Stimulated activated CD8-positive, alpha-beta memory T cell treated with anti-CD3 and anti-CD28 coated beads, Interleukin-15, amount 100 ng/mL, for 4 hours (primary cell): ENCODE results near the gene SLC41A1.

Experiments
- DNase-seq, 2 donors: peaks; one replicate each; pipeline ENCODE4 v3.0.0-alpha.2; 2020; ENCODE audit warnings: low read depth in 2 of 2

The SLC41A1 gene

GRCh38 chr1:205822397-205822796 is 9.4 kb upstream of the SLC41A1 start:
- no peak for DNase-seq

- DNase-seq, result no peak
Observed at GRCh38 chr1:205817988-205818387, 5.0 kb upstream of the SLC41A1 start.

DNA sequence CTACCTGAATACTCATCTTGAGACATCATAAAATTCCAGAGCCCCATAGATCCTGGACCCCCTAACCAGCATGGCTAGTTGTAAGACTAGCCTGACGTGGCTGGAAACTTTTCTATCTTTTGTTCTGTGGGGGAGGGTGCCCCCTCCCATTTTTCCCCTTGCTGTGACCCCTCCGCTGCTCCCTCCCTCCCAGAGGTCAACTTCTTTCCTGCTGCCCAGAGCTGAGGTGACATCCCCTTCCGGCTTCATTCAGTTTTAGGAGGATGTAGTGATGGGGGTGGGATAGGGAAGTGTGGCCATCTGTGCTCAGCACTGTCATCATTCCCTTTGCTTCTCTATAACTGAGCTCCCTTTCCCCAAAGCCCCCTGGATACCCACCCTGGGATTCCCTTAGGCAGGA is 4.4 kb upstream of the SLC41A1 start:
- DNase-seq, result no peak

GRCh38 chr1:205813755-205814058 is 709 bp upstream of the SLC41A1 start:
- peak in 1 of 2 donors; percentile 1 for DNase-seq

GRCh38 chr1:205812271-205812877 is 624 bp downstream of the SLC41A1 start:
- DNase-seq, result no peak

- DNase-seq, result no peak
Observed at GRCh38 chr1:205811660-205812059, 1.3 kb downstream of the SLC41A1 start.

DNA sequence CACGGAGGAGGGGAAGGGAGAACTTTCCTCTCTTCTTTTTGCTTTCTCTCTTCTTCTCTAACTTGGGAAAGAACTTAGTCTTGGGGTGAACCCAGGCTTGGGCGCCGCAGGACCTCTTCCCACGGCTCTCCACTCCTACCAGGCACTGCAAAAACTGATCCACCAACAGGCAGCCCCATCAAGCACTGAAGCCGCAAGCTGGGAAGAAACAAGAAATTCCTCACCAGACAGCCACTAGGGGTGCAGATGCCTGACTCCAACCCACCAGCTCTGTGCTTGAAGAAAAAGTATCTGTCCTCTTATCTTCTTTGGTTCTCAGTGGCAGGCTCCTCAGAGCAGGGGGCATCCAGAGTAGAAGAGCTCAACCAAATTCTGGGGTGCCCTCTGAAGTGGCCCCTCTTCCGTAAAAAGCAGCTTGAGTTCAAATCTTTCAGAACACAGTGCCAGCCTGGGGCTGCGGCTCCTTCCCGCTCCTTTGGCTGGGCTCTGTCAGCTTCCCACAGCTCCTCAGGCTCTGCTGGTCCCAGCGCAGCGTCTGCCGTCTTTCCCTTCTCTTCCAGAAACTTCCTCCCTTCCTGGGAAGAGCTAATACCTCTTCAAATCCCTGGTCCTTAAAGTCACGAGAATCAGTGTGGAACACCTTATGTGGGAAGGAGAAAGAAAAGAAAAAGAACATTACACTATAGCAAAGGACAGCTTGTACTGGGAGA is 2.4 kb downstream of the SLC41A1 start:
- no peak for DNase-seq

DNA sequence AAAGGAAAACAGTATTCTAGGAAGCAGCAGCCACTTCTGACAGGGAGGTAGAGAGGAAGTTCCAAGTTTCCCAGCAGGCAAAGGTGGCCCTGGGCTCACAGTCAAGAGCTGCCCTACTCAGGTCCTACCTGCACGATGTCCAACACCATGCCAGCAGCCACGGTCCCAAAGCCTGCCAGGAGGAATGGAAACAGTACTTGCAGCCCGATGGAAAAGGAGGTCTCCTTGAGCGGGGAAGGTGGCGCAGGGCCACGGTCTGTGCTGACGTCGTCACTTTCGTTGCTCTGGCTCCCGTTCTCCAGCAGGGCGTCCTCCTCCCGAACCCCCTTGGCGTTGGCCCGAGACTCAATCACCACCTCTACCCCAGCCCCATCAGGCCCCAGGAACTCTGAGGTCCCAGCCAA is 3.1 kb downstream of the SLC41A1 start:
- no peak for DNase-seq

DNA sequence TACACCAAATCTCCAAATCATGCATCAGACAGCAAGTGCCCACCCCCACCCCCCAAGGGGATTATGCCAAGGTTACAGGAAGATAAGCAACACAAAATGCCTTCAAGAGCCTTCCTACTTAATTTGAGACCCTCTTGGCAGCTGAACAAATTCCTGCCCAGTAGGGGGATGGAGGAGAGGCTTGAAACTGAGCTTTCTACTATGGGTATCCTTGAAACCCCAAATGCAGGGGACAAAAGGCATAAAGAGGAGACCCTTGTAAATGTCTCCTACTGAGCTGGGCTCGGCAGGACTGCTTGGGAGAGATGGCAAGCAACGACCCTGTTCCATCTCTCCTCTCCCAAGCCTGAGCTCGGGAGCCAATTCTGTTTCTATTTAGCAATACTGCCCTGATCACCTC is 3.5 kb downstream of the SLC41A1 start:
- no peak for DNase-seq

DNA sequence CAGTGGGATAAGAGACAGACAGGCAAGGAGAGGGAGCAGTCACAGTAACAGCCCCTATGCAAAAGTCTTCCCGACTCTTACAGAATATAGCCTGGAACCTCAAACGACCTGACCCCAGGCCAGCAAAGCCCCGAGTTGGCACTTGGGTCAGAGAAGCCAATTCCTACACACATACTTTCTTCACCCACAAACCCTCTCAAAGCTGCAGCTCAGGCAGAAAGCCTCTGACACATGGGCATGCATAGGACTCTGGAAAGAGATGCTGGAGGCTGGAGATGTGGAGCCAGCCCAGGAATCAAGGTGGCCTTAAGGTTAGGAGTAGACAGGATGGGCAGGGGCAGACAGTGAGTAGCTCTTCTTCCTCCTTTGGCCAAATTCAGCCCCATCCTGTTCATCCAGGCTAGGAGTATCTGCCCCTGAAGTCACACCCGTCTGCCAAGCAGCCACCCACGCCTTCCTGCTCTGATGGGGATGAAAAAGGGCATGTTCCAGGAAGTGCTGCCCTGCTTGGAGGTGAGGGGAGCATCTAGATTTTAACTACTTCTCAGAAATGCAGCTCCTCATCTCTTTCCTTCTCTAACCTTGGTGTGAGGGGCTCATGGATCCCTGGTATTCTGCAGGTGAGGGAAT is 7.8 kb downstream of the SLC41A1 start:
- peak in 1 of 2 donors; percentile 14 for DNase-seq

DNA sequence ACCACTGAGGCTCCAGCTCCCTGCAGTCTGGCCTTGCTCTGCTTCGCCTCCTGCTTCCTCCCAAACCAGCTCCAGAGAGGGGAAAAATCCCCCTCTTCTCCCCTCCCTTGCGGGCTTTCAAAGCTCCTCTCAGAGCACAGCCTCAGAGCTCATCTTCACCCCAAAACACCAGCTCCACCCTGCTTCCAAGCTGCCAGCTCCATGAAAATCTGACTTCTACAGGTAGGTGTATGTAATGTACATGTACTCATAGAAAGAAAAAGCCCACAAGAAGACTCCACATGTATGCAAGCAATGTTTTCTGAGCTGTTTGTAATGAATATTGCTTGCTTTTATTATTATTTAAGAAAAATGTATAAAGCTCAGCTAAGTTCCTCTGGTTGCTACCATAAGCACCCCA is 8.4 kb downstream of the SLC41A1 start:
- no peak for DNase-seq

DNA sequence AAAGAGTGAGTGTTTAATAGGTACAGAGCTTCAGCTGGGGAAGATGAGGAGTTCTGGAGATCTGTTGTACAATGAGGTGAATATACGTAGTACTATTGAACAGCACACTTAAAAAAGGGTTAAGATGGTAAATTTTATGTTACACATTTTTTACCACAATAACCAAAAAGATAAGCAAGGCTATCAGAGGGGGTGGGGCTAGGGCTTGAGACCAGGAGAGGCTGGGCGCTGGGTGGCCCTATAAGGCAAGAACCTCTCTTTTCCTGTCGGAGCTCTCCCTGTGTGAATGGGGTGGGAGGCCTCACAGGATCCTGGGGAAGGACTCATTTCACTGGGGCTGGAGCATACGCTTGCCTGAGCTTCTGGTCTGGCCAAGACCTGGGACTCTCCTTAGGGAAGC is 9.0 kb downstream of the SLC41A1 start:
- DNase-seq, result no peak

GRCh38 chr1:205802060-205802459 is 10.9 kb downstream of the SLC41A1 start:
- DNase-seq, result no peak

DNA sequence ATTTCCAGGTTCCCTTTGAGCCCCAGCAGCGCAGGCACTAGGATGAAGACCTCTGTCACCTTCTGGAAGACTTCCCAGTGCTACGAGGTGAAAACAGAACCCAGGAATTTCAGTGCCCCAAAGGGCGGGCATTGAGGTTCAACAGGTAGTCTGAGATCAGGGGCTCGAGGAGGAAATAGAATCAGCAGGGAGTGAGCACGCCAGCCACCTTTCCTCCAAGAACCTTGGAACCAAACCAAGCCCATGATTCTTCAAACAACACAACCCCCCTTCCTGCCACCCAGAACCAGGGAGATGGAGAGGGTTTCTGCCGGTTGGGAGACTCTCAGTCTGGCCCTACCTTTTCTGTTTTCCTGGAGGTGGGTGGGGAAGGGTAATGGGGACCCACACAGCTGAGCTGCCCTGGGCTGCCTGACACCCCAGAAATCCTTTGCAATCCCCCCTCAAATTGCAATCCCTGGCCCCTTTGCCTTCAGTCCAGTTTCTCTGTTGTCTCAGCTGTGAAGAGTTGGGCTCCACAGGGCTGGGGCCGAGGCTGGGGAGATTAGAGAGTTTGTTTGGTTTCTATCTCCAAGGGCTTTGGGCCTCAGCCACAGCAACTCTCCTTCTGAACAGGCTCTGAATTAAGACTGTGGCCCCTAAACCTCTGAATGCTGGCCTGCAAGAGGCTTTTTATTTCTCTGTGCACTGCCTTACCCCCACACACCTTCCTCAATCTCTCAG is 11.9 kb downstream of the SLC41A1 start:
- no peak for DNase-seq

GRCh38 chr1:205800427-205800826 is 12.6 kb downstream of the SLC41A1 start:
- DNase-seq, result no peak

- no peak for DNase-seq
Observed at GRCh38 chr1:205798577-205798976, 14.4 kb downstream of the SLC41A1 start.

- DNase-seq, result no peak
Observed at GRCh38 chr1:205797168-205797567, 15.8 kb downstream of the SLC41A1 start.

DNA sequence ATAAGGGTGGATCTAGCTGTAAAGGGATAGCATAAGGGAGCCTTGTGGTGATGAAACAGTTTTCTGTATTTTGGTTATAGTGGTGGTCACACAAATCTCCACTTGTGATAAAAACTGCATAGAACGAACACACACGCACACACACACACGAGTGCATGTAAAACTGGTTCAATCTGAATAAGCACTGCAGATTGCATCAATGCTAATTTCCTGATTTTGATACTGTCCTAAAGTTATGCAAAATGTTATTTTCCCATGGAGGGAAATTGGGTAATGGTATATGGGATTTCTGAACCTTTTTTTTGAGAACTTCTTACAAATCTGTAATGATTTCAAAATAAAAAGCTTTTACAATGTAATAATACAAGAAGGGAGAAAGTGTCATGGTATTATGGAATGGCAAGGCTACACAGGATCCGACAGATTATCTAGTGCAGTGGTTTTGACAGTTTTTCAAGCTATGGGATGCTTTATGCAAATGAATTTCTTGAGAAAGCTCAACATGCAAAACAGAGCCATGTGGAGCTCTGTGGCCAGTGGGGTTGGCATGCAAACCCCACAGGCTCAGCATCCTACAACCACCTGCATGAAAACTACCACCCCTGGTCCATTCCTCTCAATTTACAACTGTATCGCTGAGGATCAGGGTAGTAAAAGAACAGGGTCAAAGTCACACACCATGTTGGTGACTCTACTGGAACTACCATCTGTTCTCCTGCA is 18.8 kb downstream of the SLC41A1 start:
- no peak for DNase-seq

GRCh38 chr1:205792961-205793673 is 19.9 kb downstream of the SLC41A1 start:
- no peak for DNase-seq

DNA sequence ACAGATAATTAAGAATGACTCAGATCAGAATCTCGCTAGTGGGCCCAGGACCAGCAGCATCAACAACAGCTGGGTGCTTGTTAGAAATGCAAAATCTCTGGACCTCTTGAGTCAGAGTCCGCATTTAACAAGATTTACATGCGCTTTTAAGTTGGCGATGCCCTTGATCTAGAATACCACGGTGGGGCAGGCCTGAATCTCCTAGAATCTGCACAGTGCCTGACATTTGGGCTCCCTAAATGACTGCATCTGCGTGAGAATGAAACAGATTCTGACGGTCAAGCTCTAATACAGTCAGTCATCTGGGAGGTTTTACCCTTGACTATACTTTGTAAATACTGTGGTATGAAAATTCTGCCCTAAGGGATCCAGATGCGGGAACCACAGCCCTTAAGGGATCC is 20.5 kb downstream of the SLC41A1 start:
- DNase-seq, result no peak

GRCh38 chr1:205791568-205792180 is 21.3 kb downstream of the SLC41A1 start:
- peak; percentile 12 to 37 for DNase-seq
